ENCODE data around the gene GLI3.

DNA sequence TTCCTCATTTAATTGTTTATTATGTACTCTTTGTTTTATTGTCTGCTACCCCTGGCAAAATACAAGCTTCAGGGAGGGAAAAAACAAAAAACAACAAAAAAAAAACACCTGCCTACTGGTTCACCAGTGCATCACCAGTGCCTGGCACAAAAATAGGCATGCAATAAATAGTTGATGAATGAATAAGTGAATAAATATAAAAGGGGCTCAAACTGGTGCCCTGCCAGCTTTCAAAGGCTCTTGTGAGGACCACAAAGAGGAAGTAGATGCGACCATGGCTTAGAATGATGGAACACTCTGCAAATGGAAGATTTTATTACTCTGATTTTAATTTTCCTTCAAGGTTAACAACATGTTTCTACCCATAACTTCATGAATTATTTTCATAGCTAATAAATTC is 321.1 kb downstream of the GLI3 start:
- no peak for TF ChIP-seq EZH2phosphoT487 (IDR thresholded peaks at IDR 0.05; ENCODE audit: insufficient read depth, low read depth)
- TF ChIP-seq EZH2 (IDR thresholded peaks at IDR 0.05; ENCODE audit: insufficient read depth, poor library complexity, severe bottlenecking), result no peak

All from GM23248 (cell line).